IMR-90 (cell line): Measurements from ENCODE around the gene KAT14. TPM values are rescaled to one million over a fixed set of nuclear protein-coding genes. Genes with fewer than 3 reads are reported as not detected.
"Not testable (repeated sequence)": the region's sequence is repeated elsewhere in the genome, so short reads cannot be mapped to it uniquely, and the experiment has no call there.

Source experiments
- ATAC-seq: fragments of 200-7000 bp; cut with Tn5 transposase; 2 replicates; pipeline ENCODE4 v1.9.1; 2020; ENCODE audit warnings: low read depth, mild to moderate bottlenecking, moderate library complexity
- BruUV-seq: library from RNA; stranded (reverse); fragments of 400-500 nt; replicated peaks from 2 replicates; lab custom pipeline; 2021; lab: Mats Ljungman, UMichigan
- CTCF ChIA-PET: fragments of 300-600 bp; formaldehyde crosslinking; extraction: SDS; loops from one replicate; lab custom pipeline; 2021; ENCODE audit warnings: antibody characterized with exemption; lab: Yijun Ruan, JAX
- POLR2A ChIA-PET: fragments of 300-600 bp; sonication (Branson Sonifier 250); formaldehyde crosslinking; loops from one replicate; lab custom pipeline; 2022; ENCODE audit warnings: antibody characterized with exemption; ENCODE audit not compliant: unreplicated experiment; lab: Charles Lee
- DNase-seq: peaks from one replicate; pipeline ENCODE4 v3.0.0; 2013
- H2AFZ ChIP-seq: replicated peaks from 2 replicates; pipeline ENCODE3; 2013; ENCODE audit warnings: low read length, mild to moderate bottlenecking; ENCODE audit not compliant: poor library complexity
- H2AK5ac ChIP-seq: 2 replicates; pipeline ENCODE4 v1.6.1; 2013; ENCODE audit warnings: low read depth, low read length, inconsistent platforms
- H2AK9ac ChIP-seq: replicated peaks from 2 replicates; pipeline ENCODE3; 2013; ENCODE audit warnings: mild to moderate bottlenecking, low read depth, low read length, moderate library complexity; ENCODE audit not compliant: poor library complexity
- H2BK120ac ChIP-seq: 2 replicates; pipeline ENCODE4 v1.6.1; 2013; ENCODE audit warnings: low read depth, low read length, inconsistent platforms
- H2BK15ac ChIP-seq: 3 replicates; pipeline ENCODE4 v1.6.1; 2013; ENCODE audit warnings: low read depth, low read length, inconsistent platforms
- H2BK20ac ChIP-seq: 2 replicates; pipeline ENCODE4 v1.6.1; 2013; ENCODE audit warnings: low read depth, mild to moderate bottlenecking, inconsistent platforms, low read length, moderate library complexity
- H2BK5ac ChIP-seq: 2 replicates; pipeline ENCODE4 v1.6.1; 2013; ENCODE audit warnings: mild to moderate bottlenecking, low read depth, low read length, inconsistent platforms; ENCODE audit not compliant: poor library complexity, severe bottlenecking
- H3K14ac ChIP-seq: replicated peaks from 2 replicates; pipeline ENCODE4 v1.6.1; 2013; ENCODE audit warnings: low read depth, low read length, inconsistent platforms
- H3K18ac ChIP-seq: 2 replicates; pipeline ENCODE4 v1.6.1; 2013; ENCODE audit warnings: low read depth, low read length, control low read depth
- H3K23ac ChIP-seq: 2 replicates; pipeline ENCODE4 v1.6.1; 2013; ENCODE audit warnings: low read depth, low read length, inconsistent platforms
- H3K27ac ChIP-seq: 2 replicates; pipeline ENCODE4 v1.5.1; 2013; ENCODE audit warnings: mild to moderate bottlenecking, control low read depth, low read length; ENCODE audit not compliant: insufficient read depth
- H3K27me3 ChIP-seq: 2 replicates; pipeline ENCODE4 v1.6.1; 2013; ENCODE audit warnings: low read length; ENCODE audit not compliant: control insufficient read depth, insufficient read depth
- H3K36me3 ChIP-seq: 2 replicates; pipeline ENCODE4 v1.6.1; 2013; ENCODE audit warnings: low read length, mixed read lengths; ENCODE audit not compliant: control insufficient read depth, insufficient read depth
- H3K4ac ChIP-seq: 2 replicates; pipeline ENCODE4 v1.6.1; 2013; ENCODE audit warnings: low read depth, low read length, inconsistent platforms
- H3K4me1 ChIP-seq: 2 replicates; pipeline ENCODE4 v1.6.1; 2013; ENCODE audit warnings: low read length, mixed read lengths; ENCODE audit not compliant: control insufficient read depth, insufficient read depth
- H3K4me2 ChIP-seq: 2 replicates; pipeline ENCODE4 v1.6.1; 2013; ENCODE audit warnings: low read depth, mild to moderate bottlenecking, control low read depth, low read length, moderate library complexity
- H3K4me3 ChIP-seq: 2 replicates; pipeline ENCODE4 v1.5.1; 2013; ENCODE audit warnings: low read depth, mild to moderate bottlenecking, control low read depth, low read length, moderate library complexity; ENCODE audit not compliant: insufficient read depth
- H3K56ac ChIP-seq: 2 replicates; pipeline ENCODE4 v1.6.1; 2013; ENCODE audit warnings: low read length, inconsistent platforms; ENCODE audit not compliant: insufficient read depth; ENCODE audit errors: extremely low read depth
- H3K79me1 ChIP-seq, 2 experiments: 2 replicates each; pipeline ENCODE4 v1.6.1; 2013; ENCODE audit warnings: low read length in 2 of 2, inconsistent platforms in 1 of 2, low read depth in 1 of 2
- H3K9ac ChIP-seq: 2 replicates; pipeline ENCODE4 v1.6.1; 2013; ENCODE audit warnings: low read depth, low read length, control low read depth
- H3K9me1 ChIP-seq: 2 replicates; pipeline ENCODE4 v1.6.1; 2013; ENCODE audit warnings: low read length, inconsistent platforms; ENCODE audit not compliant: insufficient read depth
- H3K9me3 ChIP-seq: 2 replicates; pipeline ENCODE4 v1.6.1; 2013; ENCODE audit warnings: low read length; ENCODE audit not compliant: control insufficient read depth, insufficient read depth
- H4K20me1 ChIP-seq: 2 replicates; pipeline ENCODE4 v1.6.1; 2013; ENCODE audit warnings: low read length, inconsistent platforms; ENCODE audit not compliant: insufficient read depth
- H4K5ac ChIP-seq: 2 replicates; pipeline ENCODE4 v1.6.1; 2013; ENCODE audit warnings: mild to moderate bottlenecking, low read depth, low read length, control low read depth
- H4K8ac ChIP-seq, 2 experiments: 2 replicates each; pipeline ENCODE4 v1.6.1; 2013; ENCODE audit warnings: low read depth in 2 of 2, low read length in 2 of 2, control low read depth in 1 of 2, inconsistent platforms in 1 of 2
- H4K91ac ChIP-seq: 2 replicates; pipeline ENCODE4 v1.6.1; 2013; ENCODE audit warnings: low read depth, low read length, inconsistent platforms; ENCODE audit not compliant: insufficient read depth
- BHLHE40 ChIP-seq: fragments of 150-350 bp; IDR thresholded peaks from 2 replicates; pipeline ENCODE4 v1.6.1; 2016; ENCODE audit warnings: mild to moderate bottlenecking, low read depth, low read length
- CEBPB ChIP-seq: IDR thresholded peaks from 2 replicates; pipeline ENCODE4 v1.6.1; 2012; ENCODE audit warnings: low read depth, low read length, improper control_type of control experiment
- CTCF ChIP-seq: conservative IDR thresholded peaks from 2 replicates; pipeline ENCODE4 v1.5.1; 2012; ENCODE audit warnings: mild to moderate bottlenecking, low read depth, low read length, improper control_type of control experiment
- ELK1 ChIP-seq: fragments of 150-350 bp; IDR thresholded peaks from 2 replicates; pipeline ENCODE4 v1.6.1; 2016; ENCODE audit warnings: low read depth, mild to moderate bottlenecking, low read length, moderate library complexity, borderline replicate concordance
- MAZ ChIP-seq: IDR thresholded peaks from 2 replicates; pipeline ENCODE4 v1.6.1; 2012; ENCODE audit warnings: low read depth, mild to moderate bottlenecking, low read length, improper control_type of control experiment, moderate library complexity, borderline replicate concordance
- NFE2L2 ChIP-seq: fragments of 150-350 bp; IDR thresholded peaks from 2 replicates; pipeline ENCODE4 v1.6.1; 2016; ENCODE audit warnings: low read depth, mild to moderate bottlenecking, low read length
- SMC3 ChIP-seq: fragments of 150-350 bp; IDR thresholded peaks from 2 replicates; pipeline ENCODE4 v1.6.1; 2016; ENCODE audit warnings: low read depth, mild to moderate bottlenecking, antibody characterized with exemption, low read length, moderate library complexity
- WGBS, 2 experiments: methylation state at CpG; one replicate each; pipeline versions ENCODE4 v1.1.5 to v1.1.7; 2013; ENCODE audit warnings: missing lambda C conversion rate in 2 of 2; ENCODE audit not compliant: insufficient read length in 1 of 2; ENCODE audit errors: extremely low coverage in 2 of 2; 5-methylcytosine and 5-hydroxymethylcytosine counted together
- dilution Hi-C: fragments of 300-500 bp; cut with HindIII; formaldehyde crosslinking; loops from one replicate; pipeline ENCODE4 v1.14.3; 2018; ENCODE audit warnings: low sequenced_read_pairs; ENCODE audit not compliant: unreplicated experiment
- in situ Hi-C: fragments of 300-500 bp; cut with MboI; formaldehyde crosslinking; loops from 3 replicates; pipeline ENCODE4 v1.14.3; 2019; ENCODE audit warnings: low sequenced_read_pairs, inconsistent platforms, mixed read lengths
- intact Hi-C: fragments of 100-400 bp; cut with micrococcal nuclease; formaldehyde crosslinking; loops from 2 replicates; pipeline ENCODE4 v1.10.0; 2022
- polyA plus RNA-seq, 3 experiments: library from polyadenylated mRNA; depleted of rRNA; stranded (reverse); fragments of >200 nt; gene quantifications; 2 replicates each; pipeline ENCODE4 v1.2.3, GENCODE V29; 2012; ENCODE audit warnings: low replicate concordance in 1 of 3
- total RNA-seq: library from RNA; depleted of rRNA; stranded (reverse); fragments of >200 nt; gene quantifications from 2 replicates; pipeline ENCODE4 v1.2.3, GENCODE V29; 2012

KAT14 gene
- total and polyA plus RNA-seq, 2 of the 4 experiments (the other 2 are of a cell fraction): 6.7 to 12.4 TPM

- no peak overlapping the region for H3K56ac ChIP-seq
- no peak overlapping the region for H3K23ac ChIP-seq
- POLR2A ChIA-PET: no interaction called here
- H4K20me1 ChIP-seq: no peaks in the 10 kb centered on the region
- H3K27me3 ChIP-seq: peaks cover 4% of the 10 kb centered on the region
- H3K36me3 ChIP-seq: no peaks in the 10 kb centered on the region
- H2BK5ac ChIP-seq: no peak overlapping the region
- ATAC-seq: no peak
- no peak overlapping the region for H2BK15ac ChIP-seq
- H3K9me3 ChIP-seq: no peaks in the 10 kb centered on the region
- H3K4me1 ChIP-seq: no peaks in the 10 kb centered on the region
- no peaks in the 10 kb centered on the region for H3K9me1 ChIP-seq
- H4K5ac ChIP-seq: no peak overlapping the region
- no peak overlapping the region for H3K9ac ChIP-seq
- H3K79me1 ChIP-seq: no peaks in the 10 kb centered on the region
- H4K8ac ChIP-seq: no peak overlapping the region
- no peak overlapping the region for H2AFZ ChIP-seq
- no peak overlapping the region for H2AK5ac ChIP-seq
- no peak overlapping the region for H3K4ac ChIP-seq
- H3K4me3 ChIP-seq: no peak overlapping the region
- TF ChIP-seq NFE2L2 (no peak), SMC3 (no peak), CEBPB (no peak), MAZ (no peak), ELK1 (no peak), CTCF (no peak), BHLHE40 (no peak)
- no peak overlapping the region for H2AK9ac ChIP-seq
- H3K14ac ChIP-seq: no peak overlapping the region
- intact Hi-C loops: no loop called here
- H3K18ac ChIP-seq: no peak overlapping the region
- no CpG with 5 or more reads among the region's 5 CpGs for WGBS, 2 experiments
- no TSS peak for BruUV-seq
- no peak overlapping the region for H3K4me2 ChIP-seq
- CTCF ChIA-PET: no interaction called here
- H2BK120ac ChIP-seq: no peak overlapping the region
- H4K91ac ChIP-seq: no peak overlapping the region
- no peak overlapping the region for H2BK20ac ChIP-seq
- dilution Hi-C loops: no loop called here
- DNase-seq: no peak
- in situ Hi-C loops: no loop called here
- no peak overlapping the region for H3K27ac ChIP-seq
Observed at GRCh38 chr20:18094191-18094590, 43.5 kb upstream of the KAT14 start.

- dilution Hi-C loops, DNase-seq, H4K5ac ChIP-seq, POLR2A ChIA-PET, H3K9ac ChIP-seq, H3K4me3 ChIP-seq, H2BK15ac ChIP-seq, intact Hi-C loops, H3K27me3 ChIP-seq, H3K79me1 ChIP-seq, H2BK5ac ChIP-seq, H2BK20ac ChIP-seq, H3K18ac ChIP-seq, H2AK5ac ChIP-seq, H3K56ac ChIP-seq, in situ Hi-C loops, ATAC-seq, H2BK120ac ChIP-seq, H3K14ac ChIP-seq, H2AK9ac ChIP-seq, H3K4me2 ChIP-seq, H4K20me1 ChIP-seq, H3K9me3 ChIP-seq, H3K9me1 ChIP-seq, H2AFZ ChIP-seq, H4K91ac ChIP-seq, BruUV-seq, CTCF ChIA-PET, H3K27ac ChIP-seq, H3K36me3 ChIP-seq, H3K23ac ChIP-seq, H3K4me1 ChIP-seq, H3K4ac ChIP-seq, H4K8ac ChIP-seq: not testable (repeated sequence)
- no CpG with 5 or more reads among the region's 11 CpGs for WGBS, 2 experiments
Observed at GRCh38 chr20:18100569-18100968, 37.1 kb upstream of the KAT14 start.
